ENCODE measurements around the gene PCDHB13.

The PCDHB13 gene

GRCh38 chr5:141260458-141261237 is 46.9 kb downstream of the PCDHB13 start:
- no peak for DNase-seq (ENCODE audit: extremely low read depth in 1 of 2, low read depth in 1 of 2)

- no peak for DNase-seq (ENCODE audit: extremely low read depth in 1 of 2, low read depth in 1 of 2)
These were observed 47.5 kb downstream of the PCDHB13 start for GRCh38 chr5:141261238-141261546.

All from stimulated activated CD8-positive, alpha-beta memory T cell treated with anti-CD3 and anti-CD28 coated beads, Interleukin-7, amount 100 ng/mL, for 48 hours (primary cell).